Kidney (tissue), 14 donors: Measurements from ENCODE around the gene WAC. TPM values are rescaled to one million over a fixed set of nuclear protein-coding genes. Genes with fewer than 3 reads are reported as not detected.
"Not testable (repeated sequence)": the region's sequence is repeated elsewhere in the genome, so short reads cannot be mapped to it uniquely, and the experiment has no call there.

Experiments used
- DNase-seq, 5 donors: peaks; one replicate each; pipeline ENCODE4 v3.0.0-alpha.2; 2013 to 2020
- FAIRE-seq: peaks from 2 replicates; lab custom pipeline; 2012; peaks lifted over from hg19 to GRCh38; lab: Jason Lieb, UNC
- H3K27ac ChIP-seq, 2 donors: one replicate each; pipeline ENCODE4 v1.7.0; 2013; ENCODE audit warnings: low read depth in 2 of 2, low read length in 2 of 2, inconsistent platforms in 1 of 2
- H3K27me3 ChIP-seq: one replicate; pipeline ENCODE4 v1.7.1; 2013; ENCODE audit warnings: low read length, inconsistent platforms; ENCODE audit not compliant: control insufficient read depth, insufficient read depth
- H3K36me3 ChIP-seq, 3 donors: one replicate each; pipeline versions ENCODE4 v1.7.0 to v1.7.1; 2013; ENCODE audit warnings: low read length in 3 of 3, control low read depth in 1 of 3, inconsistent platforms in 1 of 3; ENCODE audit not compliant: insufficient read depth in 3 of 3, control insufficient read depth in 2 of 3
- H3K4me1 ChIP-seq, 3 donors: one replicate each; pipeline versions ENCODE4 v1.7.0 to v1.7.1; 2013; ENCODE audit warnings: low read length in 3 of 3, inconsistent platforms in 1 of 3, low read depth in 1 of 3; ENCODE audit not compliant: control insufficient read depth in 2 of 3, insufficient read depth in 2 of 3
- H3K4me3 ChIP-seq, 3 donors: one replicate each; pipeline versions ENCODE4 v1.7.0 to v1.8.1; 2013; ENCODE audit warnings: low read length in 3 of 3, control low read depth in 1 of 3, inconsistent platforms in 1 of 3
- H3K9ac ChIP-seq, 3 donors: one replicate each; pipeline versions ENCODE4 v1.7.0 to v1.7.1; 2013; ENCODE audit warnings: low read length in 3 of 3, control low read depth in 1 of 3, inconsistent platforms in 1 of 3
- H3K9me3 ChIP-seq, 3 donors: one replicate each; pipeline versions ENCODE4 v1.7.0 to v1.7.1; 2013; ENCODE audit warnings: low read length in 3 of 3, control low read depth in 1 of 3, inconsistent platforms in 1 of 3; ENCODE audit not compliant: control insufficient read depth in 2 of 3, insufficient read depth in 1 of 3
- intact Hi-C: fragments of 100-400 bp; cut with DNase I; formaldehyde crosslinking; loops from one replicate; pipeline ENCODE4 v1.11.1; 2022
- polyA plus RNA-seq: library from polyadenylated mRNA; stranded (reverse); fragments of 350-450 nt; fragmentation: Illumina TruSeq; extraction: RNeasy Lipid Tissue Mini Kit (QIAGEN cat#74804); gene quantifications from one replicate; pipeline ENCODE4 v1.2.3, GENCODE V29; 2014; ENCODE audit warnings: low read depth, low replicate concordance; ENCODE audit not compliant: insufficient read depth
- total RNA-seq: library from RNA; stranded (reverse); fragmentation: NEBNext Ultra II Directional; extraction: Animal tissue kit (Norgen Biotek cat#: 25700); gene quantifications from one replicate; pipeline ENCODE4 v1.2.1, GENCODE V29; 2021
- TF ChIP-seq, protein P1 (sequence below): IDR thresholded peaks from 3 replicates; pipeline ENCODE4 v1.5.1; 2012; ENCODE audit warnings: mild to moderate bottlenecking, moderate library complexity, borderline replicate concordance; ENCODE audit not compliant: insufficient read depth; ENCODE audit errors: extremely low read depth
- donor health status: control.
- donor health status: control.
- donor health status: control.
- donor health status: control.
- donor health status: control.
- donor health status: DM: yes; HTN: yes; CAD: no.
- donor health status: Normal renal cell carcinoma (clear cell type).

WAC gene
- total and polyA plus RNA-seq, 2 donors from 2014 or later = 33.4 to 107 TPM

GRCh38 chr10:28652703-28653102 is 119.8 kb downstream of the WAC start:
- TF ChIP-seq, protein P1, sequence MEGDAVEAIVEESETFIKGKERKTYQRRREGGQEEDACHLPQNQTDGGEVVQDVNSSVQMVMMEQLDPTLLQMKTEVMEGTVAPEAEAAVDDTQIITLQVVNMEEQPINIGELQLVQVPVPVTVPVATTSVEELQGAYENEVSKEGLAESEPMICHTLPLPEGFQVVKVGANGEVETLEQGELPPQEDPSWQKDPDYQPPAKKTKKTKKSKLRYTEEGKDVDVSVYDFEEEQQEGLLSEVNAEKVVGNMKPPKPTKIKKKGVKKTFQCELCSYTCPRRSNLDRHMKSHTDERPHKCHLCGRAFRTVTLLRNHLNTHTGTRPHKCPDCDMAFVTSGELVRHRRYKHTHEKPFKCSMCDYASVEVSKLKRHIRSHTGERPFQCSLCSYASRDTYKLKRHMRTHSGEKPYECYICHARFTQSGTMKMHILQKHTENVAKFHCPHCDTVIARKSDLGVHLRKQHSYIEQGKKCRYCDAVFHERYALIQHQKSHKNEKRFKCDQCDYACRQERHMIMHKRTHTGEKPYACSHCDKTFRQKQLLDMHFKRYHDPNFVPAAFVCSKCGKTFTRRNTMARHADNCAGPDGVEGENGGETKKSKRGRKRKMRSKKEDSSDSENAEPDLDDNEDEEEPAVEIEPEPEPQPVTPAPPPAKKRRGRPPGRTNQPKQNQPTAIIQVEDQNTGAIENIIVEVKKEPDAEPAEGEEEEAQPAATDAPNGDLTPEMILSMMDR = no peak
- no peak for FAIRE-seq
- no peaks in the 10 kb centered on the region for H3K4me1 ChIP-seq
- intact Hi-C loops = no loop called here
- H3K4me3 ChIP-seq = no peak overlapping the region
- no peaks in the 10 kb centered on the region for H3K36me3 ChIP-seq
- no peaks in the 10 kb centered on the region for H3K27me3 ChIP-seq
- H3K9me3 ChIP-seq = no peaks in the 10 kb centered on the region
- H3K27ac ChIP-seq = no peak overlapping the region
- H3K9ac ChIP-seq = no peak overlapping the region
- no peak for DNase-seq

GRCh38 chr10:28658824-28659223 is 125.9 kb downstream of the WAC start:
- DNase-seq, H3K36me3 ChIP-seq, H3K4me1 ChIP-seq, H3K9me3 ChIP-seq, H3K9ac ChIP-seq, FAIRE-seq, H3K27ac ChIP-seq, H3K4me3 ChIP-seq, H3K27me3 ChIP-seq, intact Hi-C loops: not testable (repeated sequence)

DNA sequence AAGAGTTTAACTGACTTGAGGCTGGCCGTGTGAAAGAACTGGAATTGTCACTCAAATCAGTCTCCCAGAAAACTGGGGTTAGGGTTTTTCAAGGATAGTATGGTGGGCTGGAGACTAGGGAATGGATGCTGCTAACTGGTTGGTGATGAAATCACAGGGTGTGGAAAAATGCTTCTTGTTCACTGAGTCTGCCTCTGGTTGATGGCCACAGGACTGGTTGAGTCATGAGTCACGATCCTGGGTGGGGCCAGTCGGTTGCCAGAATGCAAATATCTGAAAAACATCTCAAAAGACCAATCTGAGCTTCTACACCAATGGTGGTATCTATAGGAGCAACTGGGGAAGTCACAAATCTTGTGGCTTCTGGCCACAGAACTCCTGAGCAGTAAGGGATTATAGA is 128.1 kb downstream of the WAC start:
- Histone ChIP-seq H3K9me3 (no peaks in the 10 kb centered on the region), H3K4me3 (no peak overlapping the region), H3K9ac (no peak overlapping the region), H3K36me3 (no peaks in the 10 kb centered on the region), H3K27ac (no peak overlapping the region), H3K4me1 (peaks cover 0 to 2% (median 0%) of the 10 kb centered on the region in 3 donors), H3K27me3 (no peaks in the 10 kb centered on the region)
- TF ChIP-seq, protein P1 = no peak
- FAIRE-seq (no peak), DNase-seq (no peak)
- intact Hi-C loops = loop anchor here (10.0 kb wide), 3 partner anchors 334 to 644 kb away; no protein-coding TSS in a partner anchor

GRCh38 chr10:28663576-28664368 is 130.9 kb downstream of the WAC start:
- intact Hi-C loops = loop anchor here (10.0 kb wide), 3 partner anchors 331 to 641 kb away; no protein-coding TSS in a partner anchor
- FAIRE-seq = peak; percentile 93
- no peaks in the 10 kb centered on the region for H3K9me3 ChIP-seq
- no peak overlapping the region for H3K4me3 ChIP-seq
- peak; percentile 89 to 96 (median 90) for DNase-seq
- H3K27me3 ChIP-seq = no peaks in the 10 kb centered on the region
- TF ChIP-seq, protein P1 = peak; percentile 98
- peaks cover 0 to 2% (median 0%) of the 10 kb centered on the region in 3 donors for H3K4me1 ChIP-seq
- H3K27ac ChIP-seq = no peak overlapping the region
- H3K9ac ChIP-seq = no peak overlapping the region
- no peaks in the 10 kb centered on the region for H3K36me3 ChIP-seq
